Measurements from ENCODE around the gene ERBB4.

ERBB4 gene

GRCh38 chr2:212135739-212136138, 402.9 kb downstream of the ERBB4 start:
- TF ChIP-seq CTCF (IDR thresholded peaks at IDR 0.05), result no peak
- TF ChIP-seq ZFX (IDR thresholded peaks at IDR 0.05; ENCODE audit: borderline replicate concordance), result no peak
- H3K27ac ChIP-seq, result no peak overlapping the region

- TF ChIP-seq CTCF (IDR thresholded peaks at IDR 0.05) (no peak), ZFX (IDR thresholded peaks at IDR 0.05; ENCODE audit: borderline replicate concordance) (no peak)
- H3K27ac ChIP-seq, result no peak overlapping the region
These were observed 405.3 kb downstream of the ERBB4 start for GRCh38 chr2:212133337-212133736.

- H3K27ac ChIP-seq, result no peak overlapping the region
- TF ChIP-seq ZFX (IDR thresholded peaks at IDR 0.05; ENCODE audit: borderline replicate concordance) (no peak), CTCF (IDR thresholded peaks at IDR 0.05) (no peak)
These were observed 414.0 kb downstream of the ERBB4 start for GRCh38 chr2:212124598-212124997.

- TF ChIP-seq ZFX (IDR thresholded peaks at IDR 0.05; ENCODE audit: borderline replicate concordance) (no peak), CTCF (IDR thresholded peaks at IDR 0.05) (no peak)
- H3K27ac ChIP-seq, result no peak overlapping the region
These were observed 419.0 kb downstream of the ERBB4 start for GRCh38 chr2:212119591-212119990.

GRCh38 chr2:212117926-212118325, 420.7 kb downstream of the ERBB4 start:
- TF ChIP-seq ZFX (IDR thresholded peaks at IDR 0.05; ENCODE audit: borderline replicate concordance), result no peak
- TF ChIP-seq CTCF (IDR thresholded peaks at IDR 0.05), result no peak
- no peak overlapping the region for H3K27ac ChIP-seq

GRCh38 chr2:212114489-212114888, 424.1 kb downstream of the ERBB4 start:
- no peak overlapping the region for H3K27ac ChIP-seq
- TF ChIP-seq CTCF (IDR thresholded peaks at IDR 0.05), result no peak

- no peak overlapping the region for H3K27ac ChIP-seq
- TF ChIP-seq CTCF (IDR thresholded peaks at IDR 0.05) (no peak), ZFX (IDR thresholded peaks at IDR 0.05; ENCODE audit: borderline replicate concordance) (no peak)
These were observed 426.2 kb downstream of the ERBB4 start for GRCh38 chr2:212112401-212112800.

Data from 22Rv1 (cell line).